HG03108 (cell line): ENCODE results near the gene IRF7.

Experiments
- ATAC-seq: cut with Tn5 transposase; IDR thresholded peaks from one replicate; pipeline ENCODE4 v1.9.1; 2021; ENCODE audit warnings: moderate library complexity; ENCODE audit not compliant: unreplicated experiment

The IRF7 gene

GRCh38 chr11:565921-566509, 49.7 kb downstream of the IRF7 start:
- ATAC-seq: no peak

- ATAC-seq: no peak
These were observed 51.8 kb downstream of the IRF7 start for GRCh38 chr11:563812-564578.

- no peak for ATAC-seq
These were observed 52.5 kb downstream of the IRF7 start for GRCh38 chr11:563066-563811.
